HG03280 (cell line): Measurements from ENCODE around the gene HNF4A.

Source experiments
- ATAC-seq: cut with Tn5 transposase; IDR thresholded peaks from one replicate; pipeline ENCODE4 v1.9.1; 2021; ENCODE audit warnings: mild to moderate bottlenecking, moderate library complexity; ENCODE audit not compliant: unreplicated experiment

HNF4A gene

DNA sequence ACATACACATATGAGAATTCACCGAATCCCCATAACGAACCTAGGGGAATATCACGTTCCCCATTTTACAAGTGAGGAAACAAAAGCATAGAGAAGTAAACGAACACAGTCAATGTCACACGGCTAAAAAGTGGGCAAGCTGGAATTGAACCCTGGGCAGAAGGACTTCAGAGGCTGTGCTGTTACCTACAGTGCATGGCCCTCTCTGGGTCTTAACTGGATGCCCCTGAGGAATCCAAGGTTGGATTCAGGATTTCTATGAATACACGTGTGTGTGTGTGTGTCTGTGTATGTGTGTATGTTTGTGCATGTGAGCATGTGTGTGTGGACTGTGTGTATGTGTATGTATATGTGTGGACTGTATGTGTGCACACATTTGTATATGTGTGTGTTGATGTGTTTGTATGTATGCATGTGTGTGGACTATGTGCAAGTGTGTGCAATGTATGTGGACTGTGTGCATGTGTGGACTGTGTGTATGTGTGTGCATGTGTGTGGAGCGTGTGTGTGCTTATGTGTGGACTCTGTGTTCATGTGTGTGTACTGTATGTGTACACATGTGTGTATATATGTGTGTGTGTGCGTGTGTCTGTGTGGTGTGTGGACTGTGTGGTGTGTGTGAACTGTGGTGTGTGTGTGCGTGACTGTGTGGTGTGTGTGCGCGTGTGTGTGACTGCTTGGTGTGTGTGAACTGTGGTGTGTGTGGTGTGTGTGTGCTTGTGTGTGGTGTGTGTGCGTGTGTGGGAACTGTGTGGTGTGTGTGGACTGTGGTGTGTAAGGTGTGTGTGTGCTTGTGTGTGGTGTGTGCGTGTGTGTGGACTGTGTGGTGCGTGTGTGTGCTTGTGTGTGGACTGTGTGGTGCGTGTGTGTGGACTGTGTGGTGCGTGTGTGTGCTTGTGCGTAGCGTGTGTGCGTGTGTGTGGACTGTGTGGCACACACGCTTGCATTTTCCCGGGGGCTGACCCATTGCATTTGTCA lies 49.0 kb downstream of the HNF4A start:
- ATAC-seq: no peak

- no peak for ATAC-seq
These were observed 49.8 kb downstream of the HNF4A start for GRCh38 chr20:44405257-44405656.

GRCh38 chr20:44405785-44406571 lies 50.5 kb downstream of the HNF4A start:
- ATAC-seq: no peak

DNA sequence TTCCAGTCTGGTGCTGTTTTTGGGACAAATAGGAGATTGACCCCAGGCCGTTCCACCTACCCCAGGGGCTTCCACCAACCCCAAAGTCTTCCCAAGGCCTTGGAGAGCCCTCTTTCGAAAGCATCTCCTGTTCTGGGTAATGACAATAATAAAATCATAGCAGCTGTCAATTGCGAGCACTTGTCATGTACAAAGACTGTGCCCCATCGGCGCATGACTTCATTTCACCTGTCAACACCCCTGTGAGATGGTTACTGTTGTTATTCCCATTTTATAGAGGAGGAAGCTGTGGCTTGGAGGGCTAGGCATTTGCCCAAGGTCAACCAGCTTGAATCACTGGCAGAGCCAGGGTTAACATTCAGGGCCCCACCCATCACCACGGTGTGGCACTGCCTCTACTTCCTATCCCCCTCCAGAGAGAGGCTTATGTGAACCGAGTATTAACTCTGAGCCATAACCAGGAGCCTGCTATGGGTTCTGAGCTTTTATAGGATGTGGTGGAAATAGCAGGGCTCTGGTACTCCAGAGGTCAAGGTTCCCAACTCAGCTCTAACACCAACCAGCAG lies 51.2 kb downstream of the HNF4A start:
- no peak for ATAC-seq

DNA sequence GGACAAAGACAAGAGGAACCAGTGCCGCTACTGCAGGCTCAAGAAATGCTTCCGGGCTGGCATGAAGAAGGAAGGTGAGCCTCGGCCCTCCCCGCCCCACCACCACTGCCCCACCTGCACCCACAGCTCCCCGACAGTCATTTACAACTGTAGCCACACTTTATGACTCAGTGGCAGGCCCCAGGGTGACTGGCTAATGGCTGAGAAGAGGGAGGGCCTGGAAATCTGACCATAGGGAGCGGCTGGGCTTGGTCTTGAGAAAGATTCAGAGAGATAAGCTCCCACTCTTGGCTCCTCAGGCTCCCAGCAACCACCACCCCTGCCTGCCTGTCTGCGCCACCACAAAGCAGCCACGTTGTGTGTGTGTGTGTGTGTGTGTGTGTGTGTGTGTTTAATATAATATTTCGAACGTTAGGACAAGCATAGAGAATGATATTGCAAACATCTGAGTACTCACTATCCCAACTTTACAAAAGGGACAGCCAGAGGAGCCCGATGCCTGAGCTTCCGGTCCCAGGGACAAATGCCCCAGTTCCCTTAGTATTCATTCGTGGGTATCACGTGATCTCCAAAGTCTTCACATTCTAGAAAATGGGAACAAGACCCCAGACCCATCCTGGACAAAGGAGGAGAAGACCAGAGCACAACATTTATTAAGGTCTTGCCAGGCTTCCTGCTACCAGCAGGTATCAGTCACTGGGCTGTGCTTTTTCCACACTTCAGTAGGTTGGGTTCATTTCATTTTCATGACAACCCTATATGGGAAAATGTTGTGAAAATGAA lies 52.1 kb downstream of the HNF4A start:
- no peak for ATAC-seq

DNA sequence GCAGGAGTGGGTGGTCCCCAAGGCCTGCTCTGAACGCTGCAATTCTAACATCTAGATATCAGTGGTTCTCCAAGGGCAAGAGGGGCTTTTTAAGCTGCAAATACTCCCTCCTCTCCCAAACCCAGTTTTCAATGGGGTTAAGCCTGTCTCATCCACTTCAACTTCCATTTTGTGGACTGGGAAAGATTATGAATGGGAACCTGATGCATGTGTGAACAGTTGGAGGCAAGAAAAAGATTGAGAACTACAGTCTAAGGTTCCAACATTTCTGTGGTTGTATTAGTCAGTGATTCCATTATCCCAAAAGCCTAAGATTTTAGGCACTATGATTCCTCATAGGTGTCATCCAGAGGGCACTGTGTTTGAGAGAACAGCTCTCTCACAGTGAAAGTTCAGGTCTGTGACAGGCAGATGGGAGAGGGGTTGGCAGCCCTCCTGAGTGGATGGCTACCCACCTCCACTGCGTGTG lies 53.7 kb downstream of the HNF4A start:
- ATAC-seq: no peak

GRCh38 chr20:44410583-44411019 lies 55.1 kb downstream of the HNF4A start:
- ATAC-seq: no peak

DNA sequence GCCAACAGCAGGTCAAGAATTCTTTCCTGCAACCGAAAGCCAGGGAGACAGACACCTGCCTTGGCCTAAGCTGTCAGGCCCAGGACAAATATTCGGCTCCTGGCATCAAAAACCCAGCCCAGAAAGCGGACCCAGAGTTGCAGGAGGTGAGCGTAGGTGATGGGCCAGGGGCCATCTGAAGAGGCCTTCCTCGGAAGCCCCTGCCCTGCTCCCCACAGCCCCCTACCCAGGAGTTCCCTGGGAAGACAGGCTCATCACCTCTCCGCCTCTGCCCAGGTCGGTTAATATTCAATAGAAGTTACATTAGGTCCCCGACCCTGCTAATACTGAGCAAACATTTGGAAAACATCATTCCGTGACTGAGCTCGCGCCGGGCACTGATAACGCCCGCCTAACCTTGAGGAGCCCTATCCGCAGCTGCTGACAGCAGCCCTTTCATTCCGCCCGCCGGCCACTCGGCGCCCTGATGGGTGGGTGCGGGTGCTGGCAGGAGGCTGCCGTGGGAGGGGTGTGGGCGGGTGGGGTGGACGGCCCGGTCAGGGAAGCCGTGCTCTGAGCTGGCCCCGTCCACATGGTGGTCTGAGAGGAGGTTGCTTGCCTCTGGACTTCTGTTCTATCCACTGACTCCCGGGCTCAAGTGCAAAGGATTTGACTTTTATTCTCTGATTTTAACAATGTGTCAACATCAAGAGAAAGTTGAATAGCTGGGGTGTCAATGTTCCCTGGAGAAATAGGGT lies 55.7 kb downstream of the HNF4A start:
- no peak for ATAC-seq

DNA sequence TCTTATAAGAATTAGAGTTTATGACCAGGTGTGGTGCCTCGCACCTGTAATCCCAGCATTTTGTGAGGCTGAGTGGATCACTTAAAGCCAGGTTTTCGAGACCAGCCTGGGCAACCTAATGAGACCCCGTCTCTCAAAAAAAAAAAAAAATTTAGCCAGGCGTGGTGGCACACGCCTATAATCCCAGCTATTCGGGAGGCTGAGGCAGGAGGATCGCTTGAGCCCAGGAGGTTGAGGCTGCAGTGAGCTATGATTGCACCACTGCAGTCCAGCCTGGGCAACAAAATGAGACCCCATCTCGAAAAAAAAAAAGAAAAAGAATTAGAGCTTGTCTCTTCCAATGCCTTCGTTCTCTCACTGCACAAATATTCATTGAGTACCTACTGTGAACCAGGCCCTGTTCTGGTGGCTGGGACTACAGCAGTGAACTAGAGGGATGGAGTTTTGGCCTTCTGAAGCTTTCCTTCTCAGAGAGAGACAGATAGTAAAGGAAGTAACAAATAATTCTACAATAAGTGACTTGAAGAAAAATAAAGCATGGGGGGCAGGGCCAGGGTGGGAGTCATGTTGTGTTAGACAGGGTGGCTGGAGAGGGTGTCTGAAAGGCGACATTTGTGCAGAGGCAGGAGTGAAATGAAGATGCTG lies 56.4 kb downstream of the HNF4A start:
- ATAC-seq: no peak

GRCh38 chr20:44412402-44413144 lies 57.1 kb downstream of the HNF4A start:
- no peak for ATAC-seq

GRCh38 chr20:44413575-44414345 lies 58.3 kb downstream of the HNF4A start:
- no peak for ATAC-seq

DNA sequence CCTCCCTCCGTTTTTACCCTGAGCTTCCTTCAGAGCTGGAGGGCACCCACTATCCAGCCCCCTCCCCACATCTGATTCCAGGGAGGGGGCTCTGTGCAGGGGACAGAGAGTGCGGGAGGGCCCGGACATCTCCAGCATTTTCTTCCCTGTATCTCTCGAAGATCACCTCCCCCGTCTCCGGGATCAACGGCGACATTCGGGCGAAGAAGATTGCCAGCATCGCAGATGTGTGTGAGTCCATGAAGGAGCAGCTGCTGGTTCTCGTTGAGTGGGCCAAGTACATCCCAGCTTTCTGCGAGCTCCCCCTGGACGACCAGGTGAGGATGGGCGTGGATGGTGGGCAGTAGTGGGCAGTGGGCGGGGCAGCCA lies 58.8 kb downstream of the HNF4A start:
- ATAC-seq: no peak

DNA sequence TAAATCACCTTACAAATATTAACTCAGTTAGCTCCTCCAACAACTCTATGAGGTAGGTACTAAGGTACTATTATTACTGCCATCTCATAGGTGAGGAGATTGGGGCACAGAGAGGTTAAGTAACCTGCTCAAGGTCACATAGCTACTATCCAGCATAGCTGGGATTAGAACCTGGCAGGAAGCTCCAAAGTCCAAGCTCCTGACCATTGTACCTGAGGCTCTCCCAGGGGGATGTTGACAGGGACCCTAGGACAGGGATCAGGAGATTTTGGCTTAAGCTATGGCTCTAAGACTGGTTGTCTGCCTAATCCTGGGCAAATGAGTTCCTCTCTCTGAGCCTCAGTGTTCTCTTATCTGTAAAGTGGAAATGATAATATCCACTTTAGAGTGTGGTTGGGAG lies 59.3 kb downstream of the HNF4A start:
- no peak for ATAC-seq

GRCh38 chr20:44415833-44416715 lies 60.6 kb downstream of the HNF4A start:
- no peak for ATAC-seq

- ATAC-seq: no peak
These were observed 62.8 kb downstream of the HNF4A start for GRCh38 chr20:44418069-44418905.
